Measurements from ENCODE around the gene ASH1L.
"Not testable (repeated sequence)": the region's sequence is repeated elsewhere in the genome, so short reads cannot be mapped to it uniquely, and the experiment has no call there.

The ASH1L gene

DNA sequence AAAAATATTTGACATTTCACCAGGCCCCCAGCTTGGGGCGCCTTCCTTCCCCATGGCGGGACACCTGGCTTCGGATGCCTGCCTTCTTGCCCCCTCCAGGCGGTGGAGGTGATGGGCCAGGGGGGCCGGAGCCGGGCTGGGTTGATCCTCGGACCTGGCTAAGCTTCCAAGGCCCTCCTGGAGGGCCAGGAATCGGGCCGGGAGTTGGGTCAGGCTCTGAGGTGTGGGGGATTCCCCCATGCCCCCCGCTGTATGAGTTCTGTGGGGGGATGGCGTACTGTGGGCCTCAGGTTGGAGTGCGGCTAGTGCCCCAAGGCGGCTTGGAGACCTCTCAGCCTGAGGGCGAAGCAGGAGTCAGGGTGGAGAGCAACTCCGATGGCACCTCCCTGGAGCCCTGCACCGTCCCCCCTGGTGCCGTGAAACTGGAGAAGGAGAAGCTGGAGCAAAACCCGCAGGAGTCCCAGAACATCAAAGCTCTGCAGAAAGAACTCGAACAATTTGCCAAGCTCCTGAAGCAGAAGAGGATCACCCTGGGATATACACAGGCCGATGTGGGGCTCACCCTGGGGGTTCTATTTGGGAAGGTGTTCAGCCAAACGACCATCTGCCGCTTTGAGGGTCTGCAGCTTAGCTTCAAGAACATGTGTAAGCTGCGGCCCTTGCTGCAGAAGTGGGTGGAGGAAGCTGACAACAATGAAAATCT is 129.3 kb downstream of the ASH1L start:
- DNase-seq, result not testable (repeated sequence)

DNA sequence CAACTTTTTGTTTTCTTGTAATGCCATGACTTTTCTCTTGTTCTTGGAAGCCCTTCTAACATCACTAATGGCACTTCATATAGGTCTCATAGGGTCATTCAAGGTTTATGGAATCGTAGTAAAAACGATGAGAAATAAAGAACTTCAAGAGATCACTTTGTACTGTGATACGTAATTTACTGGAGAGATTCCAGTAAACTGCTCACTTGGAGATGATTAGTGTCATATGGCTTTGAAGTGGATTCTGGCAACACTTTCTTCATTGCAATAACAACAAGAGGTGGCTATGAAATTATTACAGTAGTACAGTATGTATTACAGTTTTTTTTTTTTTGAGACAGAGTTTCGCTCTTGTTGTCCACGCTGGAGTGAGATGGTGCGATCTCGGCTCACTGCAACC is 138.5 kb downstream of the ASH1L start:
- DNase-seq, result no peak

DNA sequence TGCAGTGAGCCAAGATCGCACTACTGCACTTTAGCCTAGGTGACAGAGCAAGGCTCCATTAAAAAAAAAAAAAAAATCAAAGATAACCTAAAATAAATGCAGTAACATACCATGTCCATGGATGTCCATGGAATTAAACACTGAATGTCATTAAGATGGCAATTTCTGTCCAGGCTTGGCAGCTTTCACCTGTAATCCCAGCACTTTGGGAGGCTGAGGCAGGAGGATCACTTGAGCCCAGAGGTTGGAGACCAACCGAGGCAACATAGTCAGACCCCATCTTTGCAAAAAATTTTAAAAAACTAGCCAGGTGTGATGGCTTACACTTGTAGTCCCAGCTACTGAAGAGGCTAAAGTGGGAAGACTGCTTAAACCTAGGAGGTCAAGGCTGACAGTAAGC is 141.8 kb downstream of the ASH1L start:
- DNase-seq, result no peak

DNA sequence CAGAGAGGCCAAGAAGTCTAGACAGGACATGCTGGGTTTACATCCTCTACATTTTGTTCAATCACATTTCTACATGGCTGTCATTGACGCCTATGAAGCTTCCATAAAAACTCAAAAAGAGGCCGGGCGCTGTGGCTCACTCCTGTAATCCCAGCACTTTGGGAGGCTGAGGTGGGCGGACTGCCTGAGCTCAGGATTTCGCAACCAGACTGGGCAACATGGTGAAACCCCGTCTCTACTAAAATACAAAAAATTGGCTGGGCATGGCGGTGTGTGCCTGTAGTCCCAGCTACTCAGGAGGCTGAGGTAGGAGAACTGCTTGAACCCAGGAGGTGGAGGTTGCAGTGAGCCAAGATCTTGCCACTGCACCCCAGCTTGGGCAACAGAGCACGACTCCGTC is 150.8 kb downstream of the ASH1L start:
- DNase-seq, result not testable (repeated sequence)

DNA sequence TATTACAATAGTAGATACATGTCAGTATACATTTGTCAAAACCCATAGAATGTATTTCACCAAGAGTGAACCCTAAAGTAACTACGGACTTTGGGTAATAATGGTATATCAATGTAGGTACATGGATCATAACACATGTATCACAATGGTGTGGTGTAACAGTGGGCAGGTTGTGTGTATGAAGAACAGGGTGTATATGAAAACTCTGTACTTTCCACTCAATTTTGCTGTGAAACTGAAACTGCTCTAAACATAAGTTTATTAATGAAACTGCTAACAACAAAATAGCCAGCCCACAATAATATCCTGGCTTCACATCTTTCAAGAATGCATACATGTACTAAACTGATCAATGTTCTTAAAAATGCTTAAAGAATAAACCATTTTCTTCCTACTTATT is 151.7 kb downstream of the ASH1L start:
- no peak for DNase-seq

DNA sequence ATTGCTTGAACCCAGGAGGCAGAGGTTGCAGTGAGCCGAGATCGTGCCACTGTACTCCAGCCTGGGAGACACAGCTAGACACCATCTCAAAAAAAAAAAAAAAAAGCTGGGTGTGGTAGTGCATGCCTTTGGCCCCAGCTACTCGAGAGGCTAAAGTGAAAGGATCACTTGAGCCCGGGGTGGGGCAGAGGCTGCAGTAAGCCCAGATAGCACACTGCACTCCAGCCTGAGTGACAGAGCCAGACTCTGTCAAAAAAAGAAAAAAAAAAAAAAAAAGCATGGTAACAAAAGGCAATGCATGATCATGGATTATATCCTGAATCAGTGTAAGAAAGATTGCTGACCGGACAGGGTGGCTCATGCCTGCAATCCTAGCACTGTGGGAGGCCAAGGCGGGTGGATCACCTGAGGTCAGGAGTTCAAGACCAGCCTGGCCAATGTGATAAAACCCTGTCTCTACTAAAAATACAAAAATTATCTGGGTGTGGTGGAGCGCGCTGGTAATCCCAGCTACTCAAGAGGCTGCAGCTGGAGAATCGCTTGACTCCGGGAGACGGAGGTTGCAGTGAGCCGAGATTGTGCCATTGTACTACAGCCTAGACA is 165.6 kb downstream of the ASH1L start:
- DNase-seq, result no peak

DNA sequence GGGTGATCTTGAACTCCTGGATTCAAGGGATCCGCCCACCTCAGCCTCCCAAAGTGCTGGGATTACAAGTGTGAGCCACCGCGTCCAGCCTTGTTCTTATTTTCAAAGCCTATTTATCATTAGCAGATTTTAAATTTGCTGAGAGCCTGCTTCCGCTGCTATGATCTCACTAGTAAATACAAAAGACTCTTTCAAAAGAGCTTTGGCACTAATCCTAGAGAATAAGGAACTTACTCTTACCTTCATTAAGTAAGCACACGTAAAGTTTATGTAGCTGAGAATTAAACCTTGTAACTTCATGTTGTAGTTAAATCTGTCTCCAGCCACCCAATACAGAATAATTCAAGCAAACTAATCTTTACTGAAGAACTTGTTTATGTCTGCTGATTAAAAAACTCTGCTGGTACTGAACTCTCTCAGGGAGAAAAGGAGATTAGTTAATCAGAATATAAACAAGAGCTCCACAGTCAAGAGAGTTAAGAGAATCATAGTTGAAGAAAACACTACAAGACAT is 169.6 kb downstream of the ASH1L start:
- DNase-seq, result no peak

DNA sequence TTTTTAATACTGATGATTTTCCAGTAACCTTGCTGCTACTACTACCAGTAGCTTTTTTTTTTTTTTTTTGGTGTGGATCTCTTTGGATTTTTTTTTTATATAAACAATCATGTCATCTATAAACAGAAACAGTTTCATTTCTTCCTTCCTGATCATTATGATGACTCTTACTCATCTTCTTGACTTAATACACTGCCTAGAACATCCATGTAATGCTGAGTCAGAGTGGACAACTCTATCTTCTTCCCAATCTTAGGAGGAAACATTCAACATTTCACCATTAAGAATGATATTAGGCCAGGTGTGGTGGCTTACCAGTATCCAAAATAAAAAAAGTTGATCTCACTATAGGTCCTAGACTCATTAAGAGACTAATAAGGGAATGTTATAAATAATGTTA is 172.8 kb downstream of the ASH1L start:
- no peak for DNase-seq

DNA sequence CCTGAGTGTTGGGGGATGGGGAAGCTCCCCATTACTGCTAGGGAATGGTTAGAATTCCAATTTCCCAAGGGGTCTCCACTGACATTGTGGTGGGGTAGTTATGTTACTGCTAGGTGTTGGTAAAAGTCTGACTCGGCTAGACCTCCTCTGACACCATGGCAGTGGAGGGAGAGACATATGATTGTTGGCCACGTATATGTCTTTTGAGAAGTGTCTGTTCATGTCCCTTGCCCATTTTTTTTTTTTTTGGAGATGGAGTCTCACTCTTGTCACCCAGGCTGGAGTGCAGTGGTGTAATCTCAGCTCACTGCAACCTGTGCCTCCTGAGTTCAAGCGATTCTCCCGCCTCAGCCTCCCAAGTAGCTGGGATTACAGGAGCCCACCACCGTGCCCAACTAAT is 176.8 kb downstream of the ASH1L start:
- DNase-seq, result not testable (repeated sequence)

DNA sequence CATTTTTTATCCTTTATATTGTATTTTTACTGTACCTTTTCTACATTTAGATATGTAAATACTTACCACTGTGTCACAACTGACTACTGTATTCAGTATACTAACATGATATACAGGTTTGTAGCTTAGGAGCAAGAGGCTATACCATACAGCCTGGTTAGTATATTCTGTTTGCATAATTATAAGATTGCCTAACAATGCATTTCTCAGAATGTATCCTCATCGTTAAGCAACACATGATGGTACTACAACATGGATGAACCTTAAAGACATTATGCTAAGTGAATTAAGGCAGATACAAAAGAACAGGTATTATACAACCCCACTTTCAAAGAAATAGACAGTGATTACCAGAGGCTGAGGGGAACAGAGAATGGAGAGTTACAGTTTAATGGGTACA is 179.2 kb downstream of the ASH1L start:
- no peak for DNase-seq

DNA sequence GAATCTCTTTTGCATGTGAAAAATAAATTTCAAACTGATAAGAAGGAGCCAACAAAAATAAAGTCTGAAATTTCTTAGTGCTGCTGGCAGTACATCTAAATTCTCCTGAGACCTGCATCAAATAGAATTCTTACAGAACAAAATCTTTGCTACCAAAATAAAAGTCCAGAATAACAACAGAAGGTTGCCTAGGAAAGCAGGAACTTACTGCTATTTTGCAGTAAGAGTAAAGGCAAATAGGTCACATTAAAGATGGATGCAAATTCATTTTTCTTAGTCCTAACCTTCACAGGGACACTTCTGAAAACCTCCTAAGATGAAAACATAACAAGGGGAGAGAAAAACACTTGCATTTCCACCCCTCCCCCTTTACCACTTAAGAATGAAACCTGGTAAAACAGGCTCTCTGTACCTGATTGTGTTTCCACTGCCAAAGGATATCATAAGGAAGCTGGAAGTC is 182.9 kb downstream of the ASH1L start:
- DNase-seq, result no peak

DNA sequence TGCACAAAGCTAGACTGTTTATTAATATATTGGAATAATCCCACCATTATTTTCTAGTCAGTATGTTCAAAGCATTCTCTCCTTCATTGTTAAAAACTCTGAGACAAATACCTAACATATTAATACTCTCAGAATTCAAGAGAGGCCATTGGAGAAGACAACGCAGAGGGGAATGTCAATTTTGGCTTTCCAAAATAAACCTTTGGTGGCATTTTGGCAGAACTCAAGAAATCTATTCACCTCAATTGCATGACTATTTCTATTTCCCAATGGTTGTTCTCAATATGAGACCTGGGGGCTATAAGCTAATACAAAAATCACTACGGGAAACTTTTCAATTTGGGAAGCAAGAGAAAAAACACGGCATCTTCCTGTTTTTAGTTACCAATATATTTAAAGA is 183.4 kb downstream of the ASH1L start:
- no peak for DNase-seq

DNA sequence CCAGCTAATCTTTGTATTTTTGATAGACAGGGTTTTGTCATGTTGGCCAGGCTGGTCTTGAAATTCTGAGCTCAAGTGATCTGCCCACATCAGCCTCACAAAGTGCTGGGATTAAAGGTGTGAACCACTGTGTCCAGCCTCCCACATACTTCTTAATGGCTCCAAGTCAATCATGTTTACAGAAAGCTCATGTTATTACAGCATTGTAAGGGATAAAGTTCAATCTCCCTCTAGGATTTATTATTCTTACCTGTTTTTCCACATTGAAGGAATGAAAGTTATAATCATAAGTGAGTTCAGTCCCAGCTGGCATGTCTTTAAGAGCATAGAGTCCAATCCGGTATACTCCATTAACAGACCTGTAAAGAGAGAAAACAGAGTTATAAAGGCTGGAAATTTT is 202.6 kb downstream of the ASH1L start:
- DNase-seq, result no peak

DNA sequence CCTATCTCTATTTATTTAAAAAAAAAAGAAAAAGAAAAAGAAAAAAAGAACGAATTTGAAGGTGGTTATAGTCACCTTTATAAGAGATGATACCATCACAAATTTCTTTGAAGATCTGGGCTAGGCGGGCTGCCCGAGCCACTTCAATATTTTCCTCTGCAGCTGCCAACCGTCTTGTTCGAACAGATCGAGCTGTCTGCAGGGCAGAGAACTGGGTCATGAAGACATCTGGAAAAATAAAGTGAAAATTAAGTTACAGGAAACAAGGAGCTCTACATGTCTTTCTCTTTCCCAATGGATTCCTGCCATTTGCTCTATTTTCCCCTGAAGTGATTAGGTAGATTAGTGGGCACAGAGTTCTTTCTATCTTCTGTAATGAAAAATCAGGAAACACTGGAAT is 210.0 kb downstream of the ASH1L start:
- no peak for DNase-seq

DNA sequence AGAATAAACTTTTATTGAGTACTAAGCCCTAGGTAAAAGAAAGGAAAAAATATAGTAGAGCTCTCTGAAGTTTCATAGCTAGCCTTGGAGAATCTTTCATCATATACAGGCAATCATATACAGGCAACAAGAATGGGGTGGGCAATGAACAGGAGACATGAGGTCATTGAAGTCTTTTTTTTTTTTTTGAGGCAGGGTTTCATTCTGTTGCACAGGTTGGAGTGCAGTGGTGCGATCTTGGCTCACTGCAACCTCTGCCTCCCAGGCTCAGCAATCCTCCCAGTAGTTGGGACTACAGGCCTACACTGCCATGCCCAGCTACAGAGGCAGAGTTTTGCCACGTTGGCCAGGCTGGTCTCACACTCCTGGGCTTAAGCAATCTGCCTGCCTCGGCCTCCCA is 219.8 kb downstream of the ASH1L start:
- no peak for DNase-seq

DNA sequence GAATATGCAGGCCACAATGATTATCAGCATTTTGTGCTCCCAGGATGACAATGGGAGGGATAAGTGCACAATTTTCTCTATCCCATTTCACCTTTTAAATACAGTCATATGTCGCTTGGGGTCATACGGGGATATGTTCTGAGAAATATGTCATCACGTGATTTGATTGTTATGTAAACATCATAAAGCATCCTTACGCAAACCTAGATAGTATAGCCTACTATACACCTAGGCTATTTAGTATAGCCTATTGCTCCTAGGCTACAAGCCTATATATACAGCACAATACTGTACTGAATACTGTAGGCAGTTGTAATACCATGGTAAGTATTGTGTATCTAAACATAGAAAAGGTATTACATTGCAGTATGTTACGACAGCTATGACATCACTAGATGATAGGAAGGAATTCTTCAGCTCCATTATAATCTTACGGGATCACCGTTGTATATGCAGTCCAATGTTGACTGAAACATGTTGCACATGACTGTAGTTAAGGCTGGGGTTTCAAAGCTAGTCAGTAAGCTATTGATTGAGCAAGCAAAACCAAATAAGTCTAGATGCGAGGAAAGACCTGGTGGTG is 223.0 kb downstream of the ASH1L start:
- DNase-seq, result no peak

DNA sequence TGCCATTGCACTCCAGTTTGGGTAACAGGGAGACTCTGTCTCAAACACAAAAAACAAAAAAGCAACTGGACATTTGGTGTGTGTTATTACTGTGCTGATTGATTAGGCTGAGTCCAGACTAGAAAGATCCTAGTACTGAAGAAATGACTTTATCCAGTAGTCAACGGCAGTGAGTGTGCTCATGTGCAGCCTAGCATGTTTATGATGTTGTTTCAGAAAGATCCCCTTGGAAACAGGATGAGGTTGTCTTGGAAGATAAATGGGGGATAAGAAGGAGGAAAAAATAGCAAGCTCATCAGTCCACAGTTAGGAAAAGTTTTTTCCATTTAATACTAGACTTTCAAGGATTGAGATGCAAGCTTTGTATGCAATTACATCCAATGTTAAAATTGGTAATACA is 227.6 kb downstream of the ASH1L start:
- no peak for DNase-seq

DNA sequence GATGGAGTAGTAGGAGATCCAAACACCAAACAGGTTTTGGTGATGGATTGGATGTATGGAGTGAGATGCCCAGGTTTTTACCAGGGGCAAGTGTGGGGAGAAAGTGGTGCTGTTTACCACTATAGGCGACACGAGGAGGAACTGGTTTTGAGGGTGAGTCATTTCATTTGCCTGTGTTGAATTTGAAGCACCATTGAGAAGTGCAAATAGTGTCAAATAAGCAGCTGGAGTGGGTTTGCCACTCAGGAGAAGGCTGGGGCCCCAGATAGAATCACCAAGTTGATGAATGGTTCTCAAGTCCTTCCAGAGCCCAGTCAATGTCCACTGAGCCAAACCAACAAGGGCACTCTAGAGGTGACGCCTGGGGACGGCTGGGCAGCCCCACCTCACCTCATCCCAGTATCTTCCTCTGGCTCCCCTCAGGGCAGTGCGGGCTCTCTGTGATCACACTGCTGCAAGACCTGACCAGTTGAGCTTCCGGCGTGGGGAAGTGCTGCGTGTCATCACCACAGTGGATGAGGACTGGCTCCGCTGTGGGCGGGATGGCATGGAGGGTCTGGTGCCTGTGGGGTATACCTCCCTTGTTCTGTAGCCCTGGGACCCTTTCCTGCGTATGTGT is 232.5 kb downstream of the ASH1L start:
- DNase-seq, result no peak

DNA sequence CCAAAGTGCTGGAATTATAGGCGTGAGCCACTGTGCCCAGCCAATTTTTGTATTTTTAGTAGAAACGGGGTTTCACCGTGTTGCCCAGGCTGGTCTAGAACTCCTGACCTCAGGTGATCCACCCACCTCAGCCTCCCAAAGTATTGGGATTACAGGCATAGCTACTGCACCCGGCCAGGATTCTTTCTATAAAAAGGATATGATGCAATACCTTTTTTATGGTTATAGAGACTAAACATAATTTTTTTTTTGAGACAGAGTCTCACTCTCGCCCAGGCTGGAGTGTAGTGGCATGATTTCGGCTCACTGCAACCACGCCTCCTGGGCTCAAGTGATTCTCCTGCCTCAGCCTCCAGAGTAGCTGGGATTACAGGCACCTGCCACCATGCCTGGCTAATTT is 233.7 kb downstream of the ASH1L start:
- DNase-seq, result not testable (repeated sequence)

DNA sequence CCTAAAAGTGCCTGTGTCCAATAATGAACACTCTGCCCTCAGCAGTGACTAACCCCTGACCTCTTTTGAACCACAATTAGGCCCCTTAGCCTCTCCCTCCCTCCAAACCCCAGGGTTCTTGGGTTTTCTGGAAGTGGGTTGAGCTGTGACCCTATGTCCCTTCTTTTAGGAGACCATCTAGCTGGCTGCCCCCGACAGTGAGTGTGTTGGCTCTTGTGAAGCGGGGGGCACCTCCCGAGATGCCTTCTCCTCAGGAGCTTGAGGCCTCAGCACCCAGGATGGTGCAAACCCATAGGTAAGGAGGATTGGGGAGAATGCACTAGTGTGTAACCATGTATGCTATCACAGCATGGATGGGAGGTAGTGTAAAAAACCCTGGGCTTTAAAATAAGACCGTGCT is 234.6 kb downstream of the ASH1L start:
- DNase-seq, result no peak

DNA sequence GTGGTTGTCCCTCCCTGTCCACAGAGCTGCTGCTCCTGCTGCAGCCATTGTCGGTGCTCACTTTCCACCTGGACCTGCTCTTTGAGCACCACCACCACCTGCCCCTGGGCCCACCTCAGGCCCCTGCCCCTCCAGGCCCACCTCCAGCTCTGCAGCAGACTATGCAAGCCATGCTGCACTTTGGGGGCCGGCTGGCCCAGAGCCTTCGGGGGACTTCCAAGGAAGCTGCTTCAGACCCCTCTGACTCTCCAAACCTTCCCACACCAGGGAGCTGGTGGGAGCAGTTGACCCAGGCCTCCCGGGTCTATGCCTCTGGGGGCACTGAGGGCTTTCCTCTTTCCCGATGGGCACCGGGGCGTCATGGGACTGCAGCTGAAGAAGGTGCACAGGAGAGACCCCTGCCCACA is 236.0 kb downstream of the ASH1L start:
- no peak for DNase-seq

DNA sequence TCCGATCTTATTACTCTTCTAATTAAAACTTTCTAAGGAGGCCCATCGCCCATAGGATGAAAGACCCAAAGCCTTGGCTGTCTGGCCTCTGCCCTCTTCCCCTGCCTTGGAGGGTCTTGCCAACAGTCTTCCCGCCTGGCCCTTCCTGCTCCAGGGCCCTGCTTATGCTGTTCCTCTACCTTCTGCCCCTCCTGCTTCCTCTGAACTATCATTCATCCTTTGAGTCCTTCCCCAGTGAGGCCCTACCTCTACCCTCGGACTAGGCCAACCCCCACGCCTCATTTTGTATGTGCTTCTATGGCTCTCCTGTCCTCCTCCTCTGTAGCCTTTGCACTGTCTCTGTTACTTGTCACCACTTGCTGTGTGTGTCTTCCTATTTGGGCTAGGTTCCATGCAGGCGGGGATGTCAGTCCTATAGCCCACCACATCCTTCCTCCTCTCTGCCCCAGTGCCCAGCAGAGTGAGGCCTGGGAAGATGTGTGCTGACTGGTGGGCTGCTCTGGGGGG is 236.5 kb downstream of the ASH1L start:
- no peak for DNase-seq

DNA sequence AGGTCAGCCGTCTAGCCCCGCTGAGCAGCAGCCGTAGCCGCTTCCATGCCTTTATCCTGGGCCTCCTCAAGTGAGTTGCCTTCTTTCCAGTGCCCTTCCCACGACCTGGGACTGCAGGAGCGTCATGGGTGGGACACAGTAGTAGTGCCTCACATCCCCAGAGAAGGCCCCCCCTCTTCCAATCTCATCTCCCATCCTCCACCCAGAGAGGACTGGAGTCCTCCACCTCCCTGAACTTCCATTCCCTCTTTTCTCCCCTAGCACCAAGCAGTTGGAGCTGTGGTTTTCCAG is 237.1 kb downstream of the ASH1L start:
- DNase-seq, result no peak
